Uterus (tissue), 2 donors: Measurements from ENCODE around the gene GMDS.

Experiments used
- CTCF ChIP-seq, 4 experiments: fragments of 200-600 bp in 2 of 4; fragments of 450-650 bp in 2 of 4; sonication (generic) in 2 of 4; IDR thresholded peaks; one replicate each; pipeline ENCODE4 v1.5.1; 2016 to 2019; ENCODE audit warnings: antibody characterized with exemption in 4 of 4, mild to moderate bottlenecking in 2 of 4, moderate library complexity in 1 of 4
- POLR2A ChIP-seq, 2 donors: fragments of 450-650 bp; IDR thresholded peaks; one replicate each; pipeline ENCODE4 v1.6.1; 2016; ENCODE audit warnings: antibody characterized with exemption in 2 of 2, mild to moderate bottlenecking in 1 of 2, moderate library complexity in 1 of 2

GRCh38 chr6:1587546-1587945, 657.9 kb downstream of the GMDS start:
- TF ChIP-seq CTCF (IDR thresholded peaks at IDR 0.05) (no peak), POLR2A (IDR thresholded peaks at IDR 0.05) (no peak)
